Neural crest cell (in vitro differentiated cells): ENCODE measurements around the gene INKA2. TPM values are rescaled to one million over a fixed set of nuclear protein-coding genes. Genes with fewer than 3 reads are reported as not detected.

ENCODE experiments used
- DNase-seq: peaks from one replicate; pipeline ENCODE4 v3.0.0; 2021; ENCODE audit warnings: low read depth, mixed read lengths, low spot score
- H3K27ac Mint-ChIP-seq: one replicate; pipeline ENCODE4 v1.8.0; 2021; ENCODE audit warnings: mild to moderate bottlenecking, mixed read lengths; ENCODE audit not compliant: unreplicated experiment
- H3K27me3 Mint-ChIP-seq: 2 replicates; pipeline ENCODE4 v1.8.0; 2021; ENCODE audit warnings: low read depth, mild to moderate bottlenecking, mixed read lengths
- H3K36me3 Mint-ChIP-seq: 2 replicates; pipeline ENCODE4 v1.8.0; 2021; ENCODE audit warnings: low read depth, mild to moderate bottlenecking, mixed read lengths
- H3K4me1 Mint-ChIP-seq: 2 replicates; pipeline ENCODE4 v1.8.0; 2021; ENCODE audit warnings: mixed read lengths
- H3K4me3 Mint-ChIP-seq: one replicate; pipeline ENCODE4 v1.8.0; 2021; ENCODE audit warnings: mild to moderate bottlenecking, mixed read lengths
- H3K9me3 Mint-ChIP-seq: 2 replicates; pipeline ENCODE4 v1.8.0; 2021; ENCODE audit warnings: mixed read lengths
- CTCF ChIP-seq: fragments of 200-600 bp; sonication (generic); conservative IDR thresholded peaks from 2 replicates; pipeline ENCODE4 v1.5.0; 2021; ENCODE audit warnings: antibody characterized with exemption, mild to moderate bottlenecking
- total RNA-seq: library from RNA; stranded (reverse); gene quantifications from 2 replicates; pipeline ENCODE4 v1.2.1, GENCODE V29; 2021

INKA2 gene
- total RNA-seq, 1 donor from 2014 or later = 3.5 TPM

- Mint-ChIP-seq H3K36me3 (no peaks in the 10 kb centered on the region), H3K4me1 (peaks cover 26% of the 10 kb centered on the region), H3K27ac (no peak overlapping the region), H3K27me3 (peaks cover 11% of the 10 kb centered on the region), H3K9me3 (no peaks in the 10 kb centered on the region), H3K4me3 (no peak overlapping the region)
- no peak for TF ChIP-seq CTCF
- DNase-seq = no peak
Measured at GRCh38 chr1:111735321-111735720, 3.9 kb downstream of the INKA2 start.

GRCh38 chr1:111734856-111735255 lies 4.3 kb downstream of the INKA2 start:
- Mint-ChIP-seq H3K27ac (no peak overlapping the region), H3K36me3 (no peaks in the 10 kb centered on the region), H3K4me1 (peaks cover 28% of the 10 kb centered on the region), H3K27me3 (peaks cover 8% of the 10 kb centered on the region), H3K9me3 (no peaks in the 10 kb centered on the region), H3K4me3 (no peak overlapping the region)
- DNase-seq = no peak
- TF ChIP-seq CTCF = no peak

DNA sequence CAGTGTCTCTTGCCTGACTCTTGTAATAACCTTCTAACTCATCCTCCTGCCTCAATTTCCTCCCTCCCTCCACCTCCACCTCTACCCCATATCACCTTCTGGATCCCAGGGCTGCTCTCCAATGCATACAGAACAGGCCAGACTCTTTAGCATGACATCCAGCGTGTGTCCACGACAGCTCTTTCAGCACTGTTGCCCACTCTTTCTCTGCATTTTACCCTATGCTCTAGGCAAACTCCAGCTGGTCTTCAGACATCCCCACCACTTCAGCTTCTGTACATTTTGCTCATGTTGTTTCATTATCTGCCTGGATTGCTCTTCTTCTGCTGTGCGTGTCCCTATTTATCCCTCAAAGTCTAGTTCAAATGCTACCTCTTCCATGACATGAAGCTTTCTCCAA lies 4.8 kb downstream of the INKA2 start:
- H3K4me3 Mint-ChIP-seq = no peak overlapping the region
- TF ChIP-seq CTCF = no peak

DNA sequence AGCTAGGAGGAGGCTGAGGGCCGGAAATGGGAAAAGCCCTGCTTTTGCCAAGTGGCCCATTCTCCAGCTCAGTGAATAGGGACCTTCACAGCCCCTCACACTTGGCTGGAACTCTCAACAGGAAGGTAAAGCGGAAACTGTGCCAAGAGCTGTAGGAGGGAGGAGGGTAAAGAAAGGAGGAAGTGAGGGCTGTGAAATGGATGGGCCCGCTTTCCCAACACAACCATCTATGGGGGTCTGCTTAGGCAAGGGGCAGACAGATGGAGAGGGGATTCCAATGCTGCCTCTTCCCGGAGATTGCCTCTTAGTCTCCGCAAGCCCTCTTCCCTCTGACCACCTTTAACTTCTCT lies 5.2 kb downstream of the INKA2 start:
- Mint-ChIP-seq H3K9me3 (no peaks in the 10 kb centered on the region), H3K27ac (peak overlapping the region; percentile 85), H3K4me1 (peaks cover 31% of the 10 kb centered on the region), H3K4me3 (no peak overlapping the region), H3K27me3 (peaks cover 6% of the 10 kb centered on the region), H3K36me3 (no peaks in the 10 kb centered on the region)
- no peak for DNase-seq
- TF ChIP-seq CTCF = no peak

More for the DNA sequence above, 4.8 kb downstream of the INKA2 start:
- H3K4me1 Mint-ChIP-seq = peaks cover 29% of the 10 kb centered on the region
- no peaks in the 10 kb centered on the region for H3K36me3 Mint-ChIP-seq
- H3K27ac Mint-ChIP-seq = no peak overlapping the region
- peaks cover 6% of the 10 kb centered on the region for H3K27me3 Mint-ChIP-seq
- no peak for DNase-seq
- no peaks in the 10 kb centered on the region for H3K9me3 Mint-ChIP-seq

DNA sequence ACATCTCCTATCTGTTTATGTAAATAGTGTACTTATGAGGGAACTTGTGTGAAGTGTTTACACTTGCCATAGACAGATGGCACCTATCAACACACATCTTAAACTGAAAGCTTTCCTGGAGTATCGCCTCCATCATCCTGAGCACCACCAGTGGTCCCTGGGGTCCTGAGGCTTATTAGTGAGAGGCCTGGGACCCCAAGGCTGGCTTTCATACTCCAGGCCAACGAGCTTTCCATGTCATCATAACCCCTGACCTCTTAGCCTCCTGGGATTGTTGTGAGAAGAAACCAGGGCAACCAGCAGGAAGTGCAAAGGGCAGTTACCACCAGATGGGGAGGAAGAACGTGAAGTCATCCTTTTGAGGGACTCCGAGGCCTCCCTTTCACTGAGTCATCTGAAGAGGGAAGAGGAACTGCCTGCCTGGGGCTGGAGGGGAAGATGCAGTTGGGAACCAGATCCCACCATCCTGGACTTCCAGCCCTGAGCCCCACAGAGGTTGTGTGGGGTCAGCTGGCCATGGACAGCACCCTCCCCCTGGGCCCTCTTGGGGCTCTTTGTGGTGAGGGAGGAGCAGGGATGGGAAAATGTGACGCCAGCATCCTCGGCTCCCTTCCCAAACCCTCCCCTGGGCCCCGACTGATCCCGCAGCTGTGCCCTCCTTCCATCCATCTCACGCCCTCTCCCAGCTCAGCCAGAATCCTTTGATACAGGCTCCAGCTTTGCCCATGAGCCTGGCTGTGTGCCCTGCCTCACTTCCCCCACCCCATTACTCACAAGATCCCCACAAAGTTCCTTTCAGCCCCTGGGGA lies 5.8 kb downstream of the INKA2 start:
- peak overlapping the region; percentile 85 for H3K27ac Mint-ChIP-seq
- peak overlapping the region; percentile 12 for H3K4me3 Mint-ChIP-seq
- H3K4me1 Mint-ChIP-seq = peaks cover 27% of the 10 kb centered on the region
- no peaks in the 10 kb centered on the region for H3K36me3 Mint-ChIP-seq
- peaks cover 2% of the 10 kb centered on the region for H3K27me3 Mint-ChIP-seq
- H3K9me3 Mint-ChIP-seq = no peaks in the 10 kb centered on the region
- TF ChIP-seq CTCF = no peak
- no peak for DNase-seq
